WTC11 (cell line): ENCODE measurements around the gene DYNLL2. TPM values are rescaled to one million over a fixed set of nuclear protein-coding genes. Genes with fewer than 3 reads are reported as not detected.

Source experiments
- ATAC-seq: fragments of 200-7000 bp; cut with Tn5 transposase; 2 replicates; pipeline ENCODE4 v1.10.0; 2021; ENCODE audit warnings: mild to moderate bottlenecking, moderate library complexity
- CTCF ChIA-PET: fragments of 300-600 bp; sonication (Branson Sonifier 250); formaldehyde crosslinking; loops from one replicate; lab custom pipeline; 2021; ENCODE audit warnings: antibody characterized with exemption; lab: Charles Lee
- POLR2A ChIA-PET: fragments of 350-600 bp; sonication (Branson Sonifier 250); formaldehyde crosslinking; loops from one replicate; lab custom pipeline; 2021; ENCODE audit warnings: antibody characterized with exemption; lab: Charles Lee
- DNase-seq: peaks from one replicate; pipeline ENCODE4 v3.0.0; 2021; ENCODE audit warnings: low spot score
- H3K27ac Mint-ChIP-seq: 2 replicates; pipeline ENCODE4 v1.8.0; 2021; ENCODE audit warnings: mixed read lengths
- H3K27me3 Mint-ChIP-seq: 2 replicates; pipeline ENCODE4 v1.8.0; 2021; ENCODE audit warnings: low read depth, mild to moderate bottlenecking, moderate library complexity, mixed read lengths
- H3K36me3 Mint-ChIP-seq: 2 replicates; pipeline ENCODE4 v1.8.0; 2021; ENCODE audit warnings: mixed read lengths
- H3K4me1 Mint-ChIP-seq: 2 replicates; pipeline ENCODE4 v1.8.0; 2022; ENCODE audit warnings: mixed read lengths
- H3K4me3 Mint-ChIP-seq: 2 replicates; pipeline ENCODE4 v1.8.0; 2021; ENCODE audit warnings: mild to moderate bottlenecking, moderate library complexity, mixed read lengths
- H3K9me3 Mint-ChIP-seq: 2 replicates; pipeline ENCODE4 v1.8.0; 2021; ENCODE audit warnings: mixed read lengths
- CREB1 ChIP-seq: sonication (generic); formaldehyde crosslinking; IDR thresholded peaks from 2 replicates; pipeline ENCODE4 v1.8.0; 2023; ENCODE audit warnings: mild to moderate bottlenecking, missing genetic modification reagents
- ESRRA ChIP-seq: sonication (generic); formaldehyde crosslinking; IDR thresholded peaks from 2 replicates; pipeline ENCODE4 v1.8.1; 2022; ENCODE audit warnings: mild to moderate bottlenecking, missing genetic modification reagents, borderline replicate concordance
- FOXK1 ChIP-seq: sonication (generic); formaldehyde crosslinking; IDR thresholded peaks from 2 replicates; pipeline ENCODE4 v1.8.0; 2022; ENCODE audit warnings: mild to moderate bottlenecking, moderate library complexity, missing genetic modification reagents
- GRHL2 ChIP-seq: fragments of 250-450 bp; sonication (Bioruptor Pico); IDR thresholded peaks from 2 replicates; pipeline ENCODE4 v1.8.0; 2022; ENCODE audit warnings: mild to moderate bottlenecking, moderate library complexity; ENCODE audit not compliant: insufficient replicate concordance, severe bottlenecking
- HMGA2 ChIP-seq: fragments of 250-450 bp; sonication (Bioruptor Pico); IDR thresholded peaks from 2 replicates; pipeline ENCODE4 v1.4.0; 2021; ENCODE audit warnings: mild to moderate bottlenecking, moderate library complexity
- KAT7 ChIP-seq: sonication (generic); formaldehyde crosslinking; IDR thresholded peaks from 2 replicates; pipeline ENCODE4 v1.8.1; 2023; ENCODE audit warnings: missing genetic modification reagents, mild to moderate bottlenecking, borderline replicate concordance
- NR2C2 ChIP-seq: sonication (generic); formaldehyde crosslinking; IDR thresholded peaks from 2 replicates; pipeline ENCODE4 v1.8.0; 2022; ENCODE audit warnings: mild to moderate bottlenecking, missing genetic modification reagents
- RELA ChIP-seq: sonication (generic); formaldehyde crosslinking; IDR thresholded peaks from 2 replicates; pipeline ENCODE4 v1.8.1; 2022; ENCODE audit warnings: missing genetic modification reagents, mild to moderate bottlenecking, borderline replicate concordance
- SMAD4 ChIP-seq: sonication (generic); formaldehyde crosslinking; IDR thresholded peaks from 2 replicates; pipeline ENCODE4 v1.8.0; 2022; ENCODE audit warnings: mild to moderate bottlenecking, missing genetic modification reagents
- TEAD1 ChIP-seq: sonication (generic); formaldehyde crosslinking; IDR thresholded peaks from 2 replicates; pipeline ENCODE4 v1.8.0; 2022; ENCODE audit warnings: mild to moderate bottlenecking, missing genetic modification reagents
- ZNF219 ChIP-seq: sonication (generic); formaldehyde crosslinking; IDR thresholded peaks from 2 replicates; pipeline ENCODE4 v1.8.0; 2023; ENCODE audit warnings: missing genetic modification reagents, mild to moderate bottlenecking, borderline replicate concordance
- ZNF232 ChIP-seq: sonication (generic); formaldehyde crosslinking; IDR thresholded peaks from 2 replicates; pipeline ENCODE4 v1.8.0; 2022; ENCODE audit warnings: mild to moderate bottlenecking, missing genetic modification reagents
- ZNF263 ChIP-seq: sonication (generic); formaldehyde crosslinking; IDR thresholded peaks from 2 replicates; pipeline ENCODE4 v1.8.1; 2022; ENCODE audit warnings: low read depth, mild to moderate bottlenecking, moderate library complexity, missing genetic modification reagents
- ZNF317 ChIP-seq: sonication (generic); formaldehyde crosslinking; IDR thresholded peaks from 2 replicates; pipeline ENCODE4 v1.8.1; 2023; ENCODE audit warnings: low read depth, mild to moderate bottlenecking, moderate library complexity, missing genetic modification reagents, borderline replicate concordance
- ZNF396 ChIP-seq: fragments of 250-450 bp; sonication (Bioruptor Pico); IDR thresholded peaks from 2 replicates; pipeline ENCODE4 v1.8.0; 2021; ENCODE audit warnings: mild to moderate bottlenecking, moderate library complexity, borderline replicate concordance
- ZNF423 ChIP-seq: fragments of 250-450 bp; sonication (Bioruptor Pico); IDR thresholded peaks from 2 replicates; pipeline ENCODE4 v2.1.2; 2022; ENCODE audit warnings: mild to moderate bottlenecking, moderate library complexity
- total RNA-seq: library from RNA; stranded (reverse); gene quantifications from 3 replicates; pipeline ENCODE4 v1.2.3, GENCODE V29; 2021
- TF ChIP-seq, protein P1 (sequence below): sonication (generic); formaldehyde crosslinking; IDR thresholded peaks from 2 replicates; pipeline ENCODE4 v1.8.0; 2022; ENCODE audit warnings: mild to moderate bottlenecking, missing genetic modification reagents
- TF ChIP-seq, protein P2 (sequence below): fragments of 250-450 bp; sonication (Bioruptor Pico); IDR thresholded peaks from 2 replicates; pipeline ENCODE4 v1.9.0; 2021; ENCODE audit warnings: mild to moderate bottlenecking
- TF ChIP-seq, protein P3 (sequence below): fragments of 250-450 bp; sonication (Bioruptor Pico); IDR thresholded peaks from 2 replicates; pipeline ENCODE4 v1.8.0; 2021; ENCODE audit warnings: mild to moderate bottlenecking
- TF ChIP-seq, protein P4 (sequence below): sonication (generic); formaldehyde crosslinking; IDR thresholded peaks from 2 replicates; pipeline ENCODE4 v1.8.0; 2023; ENCODE audit warnings: missing genetic modification reagents

DYNLL2 gene
- total RNA-seq, 1 experiment from 2014 or later, result 34.6 TPM

DNA sequence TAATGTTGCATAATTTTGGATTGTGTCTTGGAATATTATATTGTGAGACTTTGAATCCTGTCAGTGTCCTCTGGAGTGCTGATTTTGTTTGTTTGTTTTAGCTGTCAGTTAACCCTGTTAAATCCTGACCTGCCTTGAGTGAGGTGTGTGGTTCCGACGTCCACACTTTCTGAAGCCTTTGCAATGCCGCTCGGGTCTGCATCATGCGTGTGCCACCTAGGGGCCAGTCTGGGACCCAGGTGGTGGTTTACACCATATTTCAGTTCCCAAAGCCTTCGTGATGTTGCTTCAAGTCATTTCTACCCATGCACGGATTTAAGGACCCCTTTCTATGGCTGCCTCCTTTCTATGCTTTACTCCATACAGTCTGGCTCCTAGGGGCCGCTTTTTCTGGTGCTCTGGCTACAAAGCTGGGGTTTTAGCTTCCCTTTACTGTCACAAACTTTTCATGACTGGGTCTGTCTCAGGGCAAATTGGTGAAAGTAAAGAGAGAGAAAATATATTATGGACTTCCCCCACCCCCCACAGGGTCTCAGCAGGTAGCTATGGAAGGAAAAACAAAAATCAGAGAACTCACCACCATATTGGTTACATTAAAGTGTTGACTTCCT, 53.6 kb downstream of the DYNLL2 start:
- ATAC-seq (peak; percentile 87), DNase-seq (peak; percentile 42)
- H3K27me3 Mint-ChIP-seq, result peaks cover 24% of the 10 kb centered on the region

DNA sequence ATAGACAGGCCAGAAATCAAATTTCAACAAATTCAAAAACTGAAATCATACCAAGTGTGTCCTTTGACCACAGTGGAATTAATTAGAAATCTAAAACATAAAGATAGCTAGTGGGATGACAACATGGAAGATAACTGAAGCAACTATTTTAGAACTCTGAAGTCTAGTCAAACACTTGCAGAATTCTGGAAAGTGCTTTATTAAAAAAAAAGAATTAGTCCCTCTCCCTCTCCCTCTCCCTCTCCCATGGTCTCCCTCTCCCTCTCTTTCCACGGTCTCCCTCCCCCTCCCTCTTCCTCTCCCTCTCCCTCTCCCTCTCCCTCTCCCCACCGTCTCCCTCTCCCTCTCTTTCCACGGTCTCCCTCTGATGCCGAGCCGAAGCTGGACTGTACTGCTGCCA, 58.3 kb downstream of the DYNLL2 start:
- H3K27me3 Mint-ChIP-seq, result peaks cover 28% of the 10 kb centered on the region
- no peak for TF ChIP-seq KAT7 (CRISPR knock-in tag)
- TF ChIP-seq ZNF396 (CRISPR knock-in tag), result no peak
- TF ChIP-seq, protein P1, sequence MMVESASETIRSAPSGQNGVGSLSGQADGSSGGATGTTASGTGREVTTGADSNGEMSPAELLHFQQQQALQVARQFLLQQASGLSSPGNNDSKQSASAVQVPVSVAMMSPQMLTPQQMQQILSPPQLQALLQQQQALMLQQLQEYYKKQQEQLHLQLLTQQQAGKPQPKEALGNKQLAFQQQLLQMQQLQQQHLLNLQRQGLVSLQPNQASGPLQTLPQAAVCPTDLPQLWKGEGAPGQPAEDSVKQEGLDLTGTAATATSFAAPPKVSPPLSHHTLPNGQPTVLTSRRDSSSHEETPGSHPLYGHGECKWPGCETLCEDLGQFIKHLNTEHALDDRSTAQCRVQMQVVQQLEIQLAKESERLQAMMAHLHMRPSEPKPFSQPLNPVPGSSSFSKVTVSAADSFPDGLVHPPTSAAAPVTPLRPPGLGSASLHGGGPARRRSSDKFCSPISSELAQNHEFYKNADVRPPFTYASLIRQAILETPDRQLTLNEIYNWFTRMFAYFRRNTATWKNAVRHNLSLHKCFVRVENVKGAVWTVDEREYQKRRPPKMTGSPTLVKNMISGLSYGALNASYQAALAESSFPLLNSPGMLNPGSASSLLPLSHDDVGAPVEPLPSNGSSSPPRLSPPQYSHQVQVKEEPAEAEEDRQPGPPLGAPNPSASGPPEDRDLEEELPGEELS (CRISPR knock-in tag), result no peak
- TF ChIP-seq, protein P2, sequence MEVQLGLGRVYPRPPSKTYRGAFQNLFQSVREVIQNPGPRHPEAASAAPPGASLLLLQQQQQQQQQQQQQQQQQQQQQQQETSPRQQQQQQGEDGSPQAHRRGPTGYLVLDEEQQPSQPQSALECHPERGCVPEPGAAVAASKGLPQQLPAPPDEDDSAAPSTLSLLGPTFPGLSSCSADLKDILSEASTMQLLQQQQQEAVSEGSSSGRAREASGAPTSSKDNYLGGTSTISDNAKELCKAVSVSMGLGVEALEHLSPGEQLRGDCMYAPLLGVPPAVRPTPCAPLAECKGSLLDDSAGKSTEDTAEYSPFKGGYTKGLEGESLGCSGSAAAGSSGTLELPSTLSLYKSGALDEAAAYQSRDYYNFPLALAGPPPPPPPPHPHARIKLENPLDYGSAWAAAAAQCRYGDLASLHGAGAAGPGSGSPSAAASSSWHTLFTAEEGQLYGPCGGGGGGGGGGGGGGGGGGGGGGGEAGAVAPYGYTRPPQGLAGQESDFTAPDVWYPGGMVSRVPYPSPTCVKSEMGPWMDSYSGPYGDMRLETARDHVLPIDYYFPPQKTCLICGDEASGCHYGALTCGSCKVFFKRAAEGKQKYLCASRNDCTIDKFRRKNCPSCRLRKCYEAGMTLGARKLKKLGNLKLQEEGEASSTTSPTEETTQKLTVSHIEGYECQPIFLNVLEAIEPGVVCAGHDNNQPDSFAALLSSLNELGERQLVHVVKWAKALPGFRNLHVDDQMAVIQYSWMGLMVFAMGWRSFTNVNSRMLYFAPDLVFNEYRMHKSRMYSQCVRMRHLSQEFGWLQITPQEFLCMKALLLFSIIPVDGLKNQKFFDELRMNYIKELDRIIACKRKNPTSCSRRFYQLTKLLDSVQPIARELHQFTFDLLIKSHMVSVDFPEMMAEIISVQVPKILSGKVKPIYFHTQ (CRISPR knock-in tag), result no peak
- TF ChIP-seq, protein P3, sequence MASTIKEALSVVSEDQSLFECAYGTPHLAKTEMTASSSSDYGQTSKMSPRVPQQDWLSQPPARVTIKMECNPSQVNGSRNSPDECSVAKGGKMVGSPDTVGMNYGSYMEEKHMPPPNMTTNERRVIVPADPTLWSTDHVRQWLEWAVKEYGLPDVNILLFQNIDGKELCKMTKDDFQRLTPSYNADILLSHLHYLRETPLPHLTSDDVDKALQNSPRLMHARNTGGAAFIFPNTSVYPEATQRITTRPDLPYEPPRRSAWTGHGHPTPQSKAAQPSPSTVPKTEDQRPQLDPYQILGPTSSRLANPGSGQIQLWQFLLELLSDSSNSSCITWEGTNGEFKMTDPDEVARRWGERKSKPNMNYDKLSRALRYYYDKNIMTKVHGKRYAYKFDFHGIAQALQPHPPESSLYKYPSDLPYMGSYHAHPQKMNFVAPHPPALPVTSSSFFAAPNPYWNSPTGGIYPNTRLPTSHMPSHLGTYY, result no peak
- no peak for TF ChIP-seq ESRRA (CRISPR knock-in tag)
- no peak for TF ChIP-seq ZNF423 (CRISPR knock-in tag)
- no peak for TF ChIP-seq ZNF219 (CRISPR knock-in tag)

More for the DNA sequence above, 53.6 kb downstream of the DYNLL2 start:
- Mint-ChIP-seq H3K36me3 (no peaks in the 10 kb centered on the region), H3K4me3 (no peak overlapping the region), H3K27ac (no peak overlapping the region), H3K4me1 (peaks cover 5% of the 10 kb centered on the region; the same call in 1 of the 2 replicates), H3K9me3 (peaks cover 6% of the 10 kb centered on the region)
- ChIA-PET POLR2A (no interaction called here), CTCF (interaction anchor here (0.6 to 1.6 kb wide), 8 partner anchors 11 to 279 kb away, joined by 3 to 9 read pairs (median 4); no protein-coding TSS in a partner anchor)
- TF ChIP-seq NR2C2 (no peak), TEAD1 (no peak), CREB1 (CRISPR knock-in tag) (no peak), ZNF232 (CRISPR knock-in tag) (no peak), ZNF219 (CRISPR knock-in tag) (no peak), GRHL2 (CRISPR knock-in tag) (no peak), ZNF317 (CRISPR knock-in tag) (no peak), ZNF263 (CRISPR knock-in tag) (no peak), RELA (no peak), SMAD4 (CRISPR knock-in tag) (no peak), HMGA2 (CRISPR knock-in tag) (no peak), FOXK1 (CRISPR knock-in tag) (no peak)
- TF ChIP-seq, protein P2 (CRISPR knock-in tag), result no peak
- TF ChIP-seq, protein P1 (CRISPR knock-in tag), result no peak
- TF ChIP-seq, protein P4, sequence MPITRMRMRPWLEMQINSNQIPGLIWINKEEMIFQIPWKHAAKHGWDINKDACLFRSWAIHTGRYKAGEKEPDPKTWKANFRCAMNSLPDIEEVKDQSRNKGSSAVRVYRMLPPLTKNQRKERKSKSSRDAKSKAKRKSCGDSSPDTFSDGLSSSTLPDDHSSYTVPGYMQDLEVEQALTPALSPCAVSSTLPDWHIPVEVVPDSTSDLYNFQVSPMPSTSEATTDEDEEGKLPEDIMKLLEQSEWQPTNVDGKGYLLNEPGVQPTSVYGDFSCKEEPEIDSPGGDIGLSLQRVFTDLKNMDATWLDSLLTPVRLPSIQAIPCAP (CRISPR knock-in tag), result no peak

More for the DNA sequence above, 58.3 kb downstream of the DYNLL2 start:
- H3K27ac Mint-ChIP-seq, result no peak overlapping the region
- peaks cover 30% of the 10 kb centered on the region for H3K9me3 Mint-ChIP-seq
- POLR2A ChIA-PET, result no interaction called here
- no peak overlapping the region for H3K4me3 Mint-ChIP-seq
- H3K4me1 Mint-ChIP-seq, result peaks cover 5% of the 10 kb centered on the region; the same call in 1 of the 2 replicates
- CTCF ChIA-PET, result interaction anchor here (1.3 kb wide), 1 partner anchor 58 kb away, joined by 7 read pairs; no protein-coding TSS in a partner anchor
- peaks cover 7% of the 10 kb centered on the region; the same call in 1 of the 2 replicates for H3K36me3 Mint-ChIP-seq
- ATAC-seq (no peak), DNase-seq (no peak)
